Retina (tissue), 1 donor: ENCODE measurements around the gene HSF5.

Experiments
- DNase-seq: peaks from one replicate; pipeline ENCODE4 v3.0.0-alpha.2; 2016

HSF5 gene

GRCh38 chr17:58475985-58476384 lies 12.2 kb downstream of the HSF5 start:
- no peak for DNase-seq

DNA sequence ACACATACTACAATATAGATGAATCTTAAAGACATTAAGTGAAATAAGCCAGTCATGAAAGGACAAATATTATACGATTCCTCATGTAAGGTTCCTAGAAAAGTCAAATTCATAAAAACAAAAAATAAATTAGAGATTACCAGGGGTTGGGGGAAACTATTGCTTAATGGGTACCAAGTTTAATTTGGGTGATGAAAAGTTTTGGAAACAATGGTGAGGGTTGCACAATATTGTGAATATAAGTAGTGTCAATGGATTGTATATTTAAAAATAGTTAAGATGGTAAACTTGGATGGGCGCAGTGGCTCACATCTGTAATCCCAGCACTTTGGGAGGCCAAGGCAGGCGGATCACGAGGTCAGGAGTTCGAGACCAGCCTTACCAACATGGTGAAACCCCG lies 17.9 kb downstream of the HSF5 start:
- no peak for DNase-seq

GRCh38 chr17:58468944-58469343 lies 19.3 kb downstream of the HSF5 start:
- no peak for DNase-seq

DNA sequence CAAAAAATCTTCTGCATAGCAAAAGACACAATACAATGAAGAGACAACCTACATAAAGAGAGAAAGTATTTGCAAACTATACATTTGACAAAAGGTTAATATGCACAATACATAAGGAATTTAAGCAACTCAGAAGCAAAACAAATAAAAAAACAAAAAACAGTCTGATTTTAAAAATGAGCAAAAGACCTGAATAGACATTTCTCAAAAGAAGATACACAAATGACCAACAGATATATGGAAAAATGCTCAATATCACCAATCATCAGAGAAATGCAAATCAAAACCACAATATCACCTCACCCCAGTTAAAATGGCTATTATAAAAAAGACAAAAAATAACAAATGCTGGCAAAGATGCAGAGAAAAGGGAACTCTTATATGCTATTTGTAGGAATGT lies 32.7 kb downstream of the HSF5 start:
- DNase-seq: no peak

- no peak for DNase-seq
These were observed 35.5 kb downstream of the HSF5 start for GRCh38 chr17:58452738-58453137.

DNA sequence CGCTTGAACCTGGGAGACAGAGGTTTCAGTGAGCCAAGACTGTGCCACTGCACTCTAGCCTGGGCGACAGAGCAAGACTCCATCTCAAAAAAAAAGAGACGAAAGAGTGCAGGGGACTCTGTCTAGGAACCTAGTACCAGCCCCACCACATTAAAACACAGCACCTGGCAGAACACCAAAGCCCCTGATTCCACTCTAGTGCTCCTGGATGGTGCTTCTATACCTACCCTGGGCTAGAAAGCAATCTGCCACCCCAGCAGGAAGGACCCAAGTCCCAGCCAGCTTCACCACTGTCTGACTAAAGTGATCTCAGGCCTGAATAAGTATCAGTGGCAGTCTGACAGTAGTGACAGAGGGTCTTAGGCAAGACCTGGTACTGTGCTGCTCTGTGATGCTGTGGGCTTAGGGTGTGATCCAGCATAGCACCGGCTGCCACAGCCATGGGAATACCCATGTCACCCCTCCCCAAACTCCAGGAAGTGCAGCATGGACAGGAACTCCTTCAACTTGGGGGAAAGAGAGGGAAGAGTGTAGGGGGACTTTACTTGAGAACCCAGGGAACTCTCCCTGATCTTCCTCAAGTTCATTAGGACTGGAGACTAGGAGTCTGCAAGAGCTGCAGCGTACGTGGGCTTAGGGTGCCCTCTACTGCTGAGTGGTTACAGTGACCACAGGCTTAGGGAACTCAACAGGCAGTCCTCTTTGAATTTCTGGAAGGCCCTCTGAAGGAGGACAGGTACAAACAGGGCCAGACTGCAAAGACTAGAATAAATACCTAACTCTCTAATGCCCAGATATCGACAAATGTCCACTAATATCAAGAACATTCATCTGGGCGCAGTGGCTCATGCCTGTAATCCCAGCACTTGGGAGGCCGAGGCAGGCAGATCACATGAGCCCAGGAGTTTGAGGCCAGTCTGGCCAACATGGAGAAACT lies 40.9 kb downstream of the HSF5 start:
- peak; percentile 42 for DNase-seq

DNA sequence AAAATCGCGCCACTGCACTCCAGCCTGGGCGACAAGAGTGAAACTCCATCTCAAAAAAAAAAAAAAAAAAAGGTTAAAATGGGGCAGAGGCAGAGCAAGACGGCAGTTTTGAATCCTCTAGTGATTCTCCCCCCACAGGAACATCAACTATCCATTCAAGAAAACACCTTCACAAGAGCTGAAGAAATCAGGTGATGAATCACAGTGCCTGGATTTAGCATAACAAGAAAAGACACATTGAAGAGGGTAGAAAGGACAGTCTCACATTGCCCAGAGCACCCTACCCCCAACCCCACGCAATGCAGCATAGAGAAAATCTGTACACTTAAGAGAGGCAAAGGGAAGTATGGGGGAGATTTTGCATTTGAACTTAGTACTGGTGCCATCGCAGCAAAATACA lies 42.1 kb downstream of the HSF5 start:
- no peak for DNase-seq

DNA sequence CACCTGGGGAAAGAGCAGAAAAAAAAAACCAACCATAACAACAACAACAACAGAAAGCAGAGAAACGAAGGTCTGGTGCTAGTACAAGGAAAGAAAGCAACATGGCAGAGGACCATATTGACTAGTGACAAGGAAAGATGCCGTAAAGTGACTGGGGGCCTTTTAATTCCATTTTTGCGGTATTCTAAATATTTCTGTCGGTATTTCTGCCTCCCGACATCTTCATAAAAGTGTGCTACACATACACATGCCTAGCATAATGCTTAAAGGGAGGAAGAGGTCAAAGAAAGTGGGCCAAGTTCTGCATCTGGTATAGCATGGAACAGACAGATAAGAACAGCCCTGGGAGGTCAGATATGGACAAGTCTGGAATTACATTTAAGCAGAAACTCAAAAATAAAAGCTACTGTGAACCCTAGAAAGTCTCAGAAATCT lies 51.4 kb downstream of the HSF5 start:
- no peak for DNase-seq

DNA sequence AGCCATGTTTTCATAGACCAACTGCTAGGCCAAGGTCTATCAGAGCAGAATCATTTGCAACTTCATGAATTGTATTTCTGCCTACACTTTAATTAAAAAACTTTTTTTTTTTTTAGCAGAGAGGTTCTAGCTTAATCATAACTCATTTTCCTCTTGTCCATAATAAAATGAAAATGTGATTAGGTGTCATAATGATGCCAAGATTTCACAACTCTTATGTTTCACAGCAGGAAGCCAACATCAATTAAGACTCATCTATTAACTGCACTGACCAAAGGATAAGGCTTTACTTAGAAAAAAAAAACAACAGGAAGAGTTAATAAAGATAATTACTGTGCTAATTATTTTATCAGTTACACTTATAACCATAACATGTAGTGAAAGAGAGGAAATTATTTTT lies 52.0 kb downstream of the HSF5 start:
- DNase-seq: no peak

- no peak for DNase-seq
These were observed 55.2 kb downstream of the HSF5 start for GRCh38 chr17:58432806-58433573.

DNA sequence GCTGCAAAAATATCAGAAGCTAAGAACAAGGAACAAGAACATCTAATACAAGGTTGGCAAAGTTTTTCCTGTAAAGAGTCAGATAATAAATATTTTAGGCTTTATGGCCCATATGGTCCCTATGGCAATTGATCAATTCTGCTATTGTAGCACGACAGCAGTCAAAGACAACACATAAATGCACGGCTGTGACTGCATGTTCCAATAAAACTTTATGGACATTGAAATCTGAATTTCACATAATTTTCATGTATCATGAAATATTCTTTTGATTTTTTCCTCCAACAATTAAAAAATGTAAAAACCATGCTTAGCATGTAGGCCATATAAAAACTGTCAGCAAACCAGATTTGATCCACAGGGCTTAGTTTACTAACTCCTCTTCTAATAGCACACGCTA lies 60.4 kb downstream of the HSF5 start:
- DNase-seq: no peak

GRCh38 chr17:58421711-58422110 lies 66.5 kb downstream of the HSF5 start:
- no peak for DNase-seq

- no peak for DNase-seq
These were observed 67.4 kb downstream of the HSF5 start for GRCh38 chr17:58420827-58421226.

DNA sequence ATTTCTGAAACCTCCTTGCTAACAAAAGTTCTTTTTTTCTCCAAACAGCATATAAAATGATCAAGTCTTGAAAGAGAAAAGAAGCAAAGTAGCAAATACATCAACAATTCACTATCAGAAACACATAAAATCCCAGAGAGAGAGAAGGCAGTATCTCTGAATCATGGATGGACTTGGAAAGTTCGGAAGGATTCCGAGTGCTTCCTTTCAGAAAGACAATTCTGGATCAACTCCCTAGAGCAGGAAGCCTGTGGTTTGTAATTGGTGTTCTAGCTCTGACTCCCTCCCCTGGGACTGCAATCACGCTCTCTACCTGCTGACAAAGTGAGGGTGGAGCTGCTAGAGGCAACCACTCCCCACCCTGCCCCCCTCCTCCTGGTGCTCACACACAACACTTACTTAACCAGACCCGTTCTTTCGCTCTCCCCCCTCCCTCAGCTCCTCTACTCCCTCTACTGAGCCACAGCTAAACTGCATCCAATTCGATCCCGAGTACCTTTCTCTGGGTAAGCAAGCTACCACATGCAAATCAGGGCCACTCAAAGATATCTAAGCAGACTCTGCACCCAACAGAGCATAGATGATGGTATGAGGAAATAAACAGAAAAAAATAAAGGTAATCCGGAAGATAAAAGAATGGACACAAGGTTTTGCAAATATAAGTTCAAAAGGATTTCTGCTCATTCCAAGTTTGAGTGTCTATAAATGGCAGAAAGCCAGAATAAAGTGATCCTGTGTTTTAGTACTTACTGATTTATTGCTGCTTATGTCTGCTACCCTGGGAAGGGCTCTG lies 70.7 kb downstream of the HSF5 start, which contains the start of gene RNF43:
Gene RNF43, minus strand, starts transcription at position 235 of the 793 bp plus-strand sequence. CDS start 1,957 bp downstream, outside the sequence.
- peak; percentile 86 for DNase-seq

- no peak for DNase-seq
These were observed 71.3 kb downstream of the HSF5 start for GRCh38 chr17:58416937-58417299.

GRCh38 chr17:58416396-58416795 lies 71.8 kb downstream of the HSF5 start:
- DNase-seq: no peak

- DNase-seq: peak; percentile 20
These were observed 72.7 kb downstream of the HSF5 start for GRCh38 chr17:58415371-58416055.

GRCh38 chr17:58414596-58414997 lies 73.6 kb downstream of the HSF5 start:
- no peak for DNase-seq

GRCh38 chr17:58413684-58414083 lies 74.5 kb downstream of the HSF5 start:
- DNase-seq: no peak

DNA sequence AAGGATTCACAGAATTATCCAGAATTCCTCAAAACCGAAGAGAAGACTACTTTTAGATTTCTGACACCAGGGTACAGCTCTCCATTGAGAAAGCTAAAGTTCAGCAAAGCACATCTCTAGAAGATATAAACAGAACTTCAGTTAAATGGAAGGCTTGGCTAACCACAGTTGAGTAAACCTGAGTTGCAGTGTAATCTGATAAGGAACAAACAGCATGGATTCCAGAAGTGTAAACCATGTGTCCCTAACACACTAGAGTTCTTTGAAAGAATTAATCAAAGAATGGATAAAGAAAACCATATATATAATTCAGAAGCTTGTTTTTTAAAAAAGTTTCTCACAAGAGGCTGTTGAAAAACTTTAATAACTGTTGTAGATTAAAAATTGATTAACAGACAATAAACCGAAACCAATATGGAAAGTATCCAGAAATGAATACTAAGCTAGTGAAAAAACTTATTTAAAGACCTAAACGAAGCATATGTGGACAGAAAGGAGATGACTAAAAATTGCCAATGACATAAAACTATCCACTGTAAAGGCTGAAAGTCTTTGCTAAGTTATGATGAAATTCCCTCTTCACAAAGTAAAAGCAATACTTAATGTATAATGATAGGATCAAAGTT lies 75.1 kb downstream of the HSF5 start:
- no peak for DNase-seq

DNA sequence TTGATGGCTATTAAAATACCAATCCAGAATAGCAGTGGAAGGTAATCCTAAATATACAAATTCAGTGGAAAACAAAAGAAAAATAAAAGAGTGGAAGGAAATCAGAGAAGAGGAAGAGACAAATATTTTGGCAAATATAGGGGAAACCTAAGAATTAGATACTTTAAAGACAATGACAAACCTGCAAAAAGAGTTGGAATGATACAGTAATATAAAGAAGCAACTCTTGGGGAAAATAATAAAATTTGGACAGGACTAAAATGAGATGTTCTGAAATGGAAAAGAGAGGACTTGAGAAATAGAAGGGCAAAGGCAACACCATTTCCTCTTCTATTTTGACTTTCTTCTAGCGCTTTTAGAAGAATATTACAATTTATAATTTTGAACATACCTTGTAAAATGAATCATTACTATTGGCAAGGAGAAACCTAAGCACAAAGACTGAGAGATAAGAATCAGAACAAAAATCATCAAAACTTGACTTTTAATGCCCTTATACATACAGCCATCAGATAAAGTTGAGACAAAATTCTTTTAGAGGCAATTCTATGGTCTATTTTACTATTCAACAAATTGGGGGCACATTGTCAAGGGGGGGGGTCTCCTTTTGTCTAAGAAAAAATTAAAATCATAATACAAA lies 76.0 kb downstream of the HSF5 start:
- no peak for DNase-seq
